NOMO-1 treated with DMSO at 0.1 percent for 48 hours (cell line): ENCODE data around the gene NOS2.
"Not testable (repeated sequence)": the region's sequence is repeated elsewhere in the genome, so short reads cannot be mapped to it uniquely, and the experiment has no call there.

Experiments
- DNase-seq: peaks from one replicate; lab custom pipeline; 2025; ENCODE audit not compliant: unreplicated experiment; lab: John Stamatoyannopoulos, UW

The NOS2 gene

GRCh38 chr17:27732746-27733145 lies 67.6 kb downstream of the NOS2 start:
- not testable (repeated sequence) for DNase-seq

GRCh38 chr17:27725982-27726381 lies 74.3 kb downstream of the NOS2 start:
- not testable (repeated sequence) for DNase-seq

GRCh38 chr17:27721797-27722196 lies 78.5 kb downstream of the NOS2 start:
- DNase-seq = no peak
